ENCODE results near the gene FAM118A. TPM values are rescaled to one million over a fixed set of nuclear protein-coding genes. Genes with fewer than 3 reads are reported as not detected.

The FAM118A gene
- total RNA-seq, 1 donor from 2014 or later, result 20.6 TPM

- Histone ChIP-seq H3K27me3 (no peaks in the 10 kb centered on the region), H3K36me3 (peaks cover 45% of the 10 kb centered on the region), H3K4me1 (no peaks in the 10 kb centered on the region), H3K4me3 (no peak overlapping the region), H3K27ac (no peak overlapping the region), H3K9me3 (no peaks in the 10 kb centered on the region)
- no peak for TF ChIP-seq CTCF (IDR thresholded peaks at IDR 0.05)
- ATAC-seq (no peak), DNase-seq (no peak)
- intact Hi-C loops (cut with DNase I), result no loop called here
Observed at GRCh38 chr22:45331486-45331885, 21.8 kb downstream of the FAM118A start.

- Histone ChIP-seq H3K4me1 (no peaks in the 10 kb centered on the region), H3K9me3 (no peaks in the 10 kb centered on the region), H3K4me3 (no peak overlapping the region), H3K27ac (no peak overlapping the region), H3K27me3 (no peaks in the 10 kb centered on the region), H3K36me3 (peaks cover 45% of the 10 kb centered on the region)
- intact Hi-C loops (cut with DNase I), result no loop called here
- ATAC-seq, result no peak
- no peak for DNase-seq
- TF ChIP-seq CTCF (IDR thresholded peaks at IDR 0.05), result no peak
Observed at GRCh38 chr22:45332001-45332400, 22.3 kb downstream of the FAM118A start.

- ATAC-seq (no peak), DNase-seq (no peak)
- peaks cover 51% of the 10 kb centered on the region for H3K36me3 ChIP-seq
- H3K9me3 ChIP-seq, result no peaks in the 10 kb centered on the region
- intact Hi-C loops (cut with DNase I), result no loop called here
- H3K4me1 ChIP-seq, result peaks cover 6% of the 10 kb centered on the region
- no peaks in the 10 kb centered on the region for H3K27me3 ChIP-seq
- H3K27ac ChIP-seq, result no peak overlapping the region
- no peak for TF ChIP-seq CTCF (IDR thresholded peaks at IDR 0.05)
- no peak overlapping the region for H3K4me3 ChIP-seq
Observed at GRCh38 chr22:45334068-45334467, 24.3 kb downstream of the FAM118A start.

GRCh38 chr22:45334528-45334927, 24.8 kb downstream of the FAM118A start:
- ATAC-seq (no peak), DNase-seq (no peak)
- Histone ChIP-seq H3K4me3 (no peak overlapping the region), H3K4me1 (peaks cover 6% of the 10 kb centered on the region), H3K36me3 (peaks cover 47% of the 10 kb centered on the region), H3K9me3 (no peaks in the 10 kb centered on the region), H3K27ac (no peak overlapping the region), H3K27me3 (no peaks in the 10 kb centered on the region)
- intact Hi-C loops (cut with DNase I), result no loop called here
- TF ChIP-seq CTCF (IDR thresholded peaks at IDR 0.05), result no peak

GRCh38 chr22:45335021-45335818, 25.5 kb downstream of the FAM118A start:
- no peak for ATAC-seq
- peaks cover 6% of the 10 kb centered on the region for H3K4me1 ChIP-seq
- no peak overlapping the region for H3K4me3 ChIP-seq
- H3K9me3 ChIP-seq, result no peaks in the 10 kb centered on the region
- no peak overlapping the region for H3K27ac ChIP-seq
- peaks cover 43% of the 10 kb centered on the region for H3K36me3 ChIP-seq
- DNase-seq, result no peak
- no peaks in the 10 kb centered on the region for H3K27me3 ChIP-seq
- TF ChIP-seq CTCF (IDR thresholded peaks at IDR 0.05), result no peak
- intact Hi-C loops (cut with DNase I), result no loop called here
